ENCODE results near the gene PNPLA8. TPM values are rescaled to one million over a fixed set of nuclear protein-coding genes. Genes with fewer than 3 reads are reported as not detected.

Gene PNPLA8
- total and polyA plus RNA-seq, 2 donors: 28.2 to 32.1 TPM

GRCh38 chr7:108537229-108537628 is 11.3 kb upstream of the PNPLA8 start:
- WGBS: 92% methylated on average over 2 of the region's 2 CpGs

DNA sequence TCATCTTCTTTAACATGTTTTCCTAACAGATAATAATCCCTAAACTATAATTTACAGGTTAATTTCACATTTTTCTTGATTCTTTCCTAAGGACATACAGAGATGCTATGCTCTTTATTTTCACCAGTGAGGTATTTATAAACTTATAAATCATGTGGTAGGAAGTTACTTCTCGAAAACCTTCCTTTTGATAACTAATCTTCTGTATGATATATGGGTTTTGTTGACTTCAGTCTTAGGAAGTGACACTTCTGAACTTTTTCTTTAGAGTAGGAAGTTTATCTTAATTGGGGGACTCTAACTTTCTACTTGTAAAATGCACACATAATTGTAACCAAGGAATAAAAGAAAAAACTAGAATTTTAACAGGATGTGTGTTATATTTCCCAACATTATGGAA is 9.8 kb upstream of the PNPLA8 start:
- no peak overlapping the region for H3K27ac ChIP-seq (ENCODE audit: low read depth in 1 of 2, low read length in 1 of 2)
- no peaks in the 10 kb centered on the region for H3K27me3 ChIP-seq (ENCODE audit: control insufficient read depth in 2 of 2, insufficient read depth in 1 of 2, low read length in 1 of 2)
- no peaks in the 10 kb centered on the region for H3K4me1 ChIP-seq (ENCODE audit: control insufficient read depth in 2 of 2, insufficient read depth in 2 of 2, low read length in 2 of 2)
- WGBS: 40% methylated on average over 1 of the region's 1 CpG
- no peaks in the 10 kb centered on the region for H3K9me3 ChIP-seq (ENCODE audit: control insufficient read depth in 2 of 2, insufficient read depth in 1 of 2, low read length in 1 of 2)
- H3K4me3 ChIP-seq (ENCODE audit: low read length in 2 of 2): no peak overlapping the region
- no peaks in the 10 kb centered on the region for H3K36me3 ChIP-seq (ENCODE audit: control insufficient read depth in 2 of 2, insufficient read depth in 2 of 2, low read length in 1 of 2)
- no peak for DNase-seq (ENCODE audit: low read depth in 6 of 9, low spot score in 9 of 9)

More at GRCh38 chr7:108537229-108537628, 11.3 kb upstream of the PNPLA8 start:
- Histone ChIP-seq H3K27me3 (ENCODE audit: control insufficient read depth in 2 of 2, insufficient read depth in 1 of 2, low read length in 1 of 2) (no peaks in the 10 kb centered on the region), H3K4me1 (ENCODE audit: control insufficient read depth in 2 of 2, insufficient read depth in 2 of 2, low read length in 2 of 2) (no peaks in the 10 kb centered on the region), H3K27ac (ENCODE audit: low read depth in 1 of 2, low read length in 1 of 2) (no peak overlapping the region), H3K4me3 (ENCODE audit: low read length in 2 of 2) (no peak overlapping the region), H3K9me3 (ENCODE audit: control insufficient read depth in 2 of 2, insufficient read depth in 1 of 2, low read length in 1 of 2) (no peaks in the 10 kb centered on the region), H3K36me3 (ENCODE audit: control insufficient read depth in 2 of 2, insufficient read depth in 2 of 2, low read length in 1 of 2) (no peaks in the 10 kb centered on the region)
- DNase-seq (ENCODE audit: low read depth in 6 of 9, low spot score in 9 of 9): no peak

- no peak for DNase-seq (ENCODE audit: low read depth in 6 of 9, low spot score in 9 of 9)
- Histone ChIP-seq H3K4me1 (ENCODE audit: control insufficient read depth in 2 of 2, insufficient read depth in 2 of 2, low read length in 2 of 2) (no peaks in the 10 kb centered on the region), H3K27me3 (ENCODE audit: control insufficient read depth in 2 of 2, insufficient read depth in 1 of 2, low read length in 1 of 2) (no peaks in the 10 kb centered on the region), H3K9me3 (ENCODE audit: control insufficient read depth in 2 of 2, insufficient read depth in 1 of 2, low read length in 1 of 2) (no peaks in the 10 kb centered on the region), H3K4me3 (ENCODE audit: low read length in 2 of 2) (no peak overlapping the region), H3K36me3 (ENCODE audit: control insufficient read depth in 2 of 2, insufficient read depth in 2 of 2, low read length in 1 of 2) (no peaks in the 10 kb centered on the region), H3K27ac (ENCODE audit: low read depth in 1 of 2, low read length in 1 of 2) (no peak overlapping the region)
- 71% methylated on average over 5 of the region's 5 CpGs for WGBS
Observed at GRCh38 chr7:108535257-108535656, 9.3 kb upstream of the PNPLA8 start.

- Histone ChIP-seq H3K9me3 (ENCODE audit: control insufficient read depth in 2 of 2, insufficient read depth in 1 of 2, low read length in 1 of 2) (no peaks in the 10 kb centered on the region), H3K36me3 (ENCODE audit: control insufficient read depth in 2 of 2, insufficient read depth in 2 of 2, low read length in 1 of 2) (no peaks in the 10 kb centered on the region)
- no peak for DNase-seq (ENCODE audit: low read depth in 6 of 9, low spot score in 9 of 9)
Observed at GRCh38 chr7:108533712-108534111, 7.8 kb upstream of the PNPLA8 start.

DNA sequence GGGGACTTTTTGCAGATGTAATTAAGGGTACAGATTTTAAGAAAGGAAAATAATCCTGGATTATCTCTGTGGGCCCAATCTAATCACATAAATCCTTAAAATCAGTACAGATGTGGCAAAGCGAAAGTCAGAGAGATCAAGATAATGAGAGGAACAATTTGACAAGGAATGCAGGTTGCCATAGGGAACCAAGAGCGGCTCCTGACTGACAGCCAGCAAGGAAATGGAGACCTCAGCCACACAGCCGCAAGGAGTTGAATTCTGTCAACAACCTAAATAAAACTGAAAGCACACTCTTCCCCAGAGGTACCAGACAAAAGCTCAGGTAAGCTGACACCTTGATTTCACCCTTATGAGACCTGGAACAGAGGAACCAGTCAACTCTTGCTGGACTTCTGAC is 3.4 kb upstream of the PNPLA8 start:
- WGBS: 88% methylated on average over 3 of the region's 3 CpGs
- no peaks in the 10 kb centered on the region for H3K36me3 ChIP-seq (ENCODE audit: control insufficient read depth in 2 of 2, insufficient read depth in 2 of 2, low read length in 1 of 2)
- no peaks in the 10 kb centered on the region for H3K27me3 ChIP-seq (ENCODE audit: control insufficient read depth in 2 of 2, insufficient read depth in 1 of 2, low read length in 1 of 2)
- no peak for DNase-seq (ENCODE audit: low read depth in 6 of 9, low spot score in 9 of 9)
- no peak overlapping the region for H3K27ac ChIP-seq (ENCODE audit: low read depth in 1 of 2, low read length in 1 of 2)
- H3K4me1 ChIP-seq (ENCODE audit: control insufficient read depth in 2 of 2, insufficient read depth in 2 of 2, low read length in 2 of 2): peaks cover 5 to 6% of the 10 kb centered on the region in 2 donors
- no peak overlapping the region for H3K4me3 ChIP-seq (ENCODE audit: low read length in 2 of 2)
- H3K9me3 ChIP-seq (ENCODE audit: control insufficient read depth in 2 of 2, insufficient read depth in 1 of 2, low read length in 1 of 2): no peaks in the 10 kb centered on the region

More at GRCh38 chr7:108533712-108534111, 7.8 kb upstream of the PNPLA8 start:
- WGBS: 98% methylated on average over 3 of the region's 3 CpGs
- Histone ChIP-seq H3K4me1 (ENCODE audit: control insufficient read depth in 2 of 2, insufficient read depth in 2 of 2, low read length in 2 of 2) (no peaks in the 10 kb centered on the region), H3K27ac (ENCODE audit: low read depth in 1 of 2, low read length in 1 of 2) (no peak overlapping the region), H3K27me3 (ENCODE audit: control insufficient read depth in 2 of 2, insufficient read depth in 1 of 2, low read length in 1 of 2) (no peaks in the 10 kb centered on the region), H3K4me3 (ENCODE audit: low read length in 2 of 2) (no peak overlapping the region)

DNA sequence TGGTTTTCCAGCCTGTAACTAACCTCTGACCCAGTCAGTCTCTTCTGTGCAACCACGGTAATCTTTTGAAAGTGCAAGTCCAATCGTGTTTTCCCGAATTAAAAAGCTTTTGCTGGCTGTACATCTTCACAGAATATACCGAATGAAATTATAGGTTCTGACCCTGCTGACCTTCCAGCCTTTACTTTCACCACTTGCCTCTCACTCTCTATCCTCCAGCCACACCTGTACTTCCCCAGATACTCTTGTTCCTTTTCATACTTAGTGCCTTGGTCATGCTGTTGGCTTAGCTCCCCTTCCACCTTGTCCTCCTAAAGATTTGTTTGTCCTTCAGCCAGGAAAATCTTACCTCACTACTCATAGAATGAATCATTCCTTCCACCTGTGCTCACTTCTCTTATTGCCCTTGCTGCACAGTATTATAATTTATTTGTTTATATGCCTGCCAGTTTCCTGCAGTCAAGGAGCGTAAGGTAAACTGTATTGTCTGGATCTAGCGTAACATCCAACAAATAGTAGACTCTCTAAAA is 2.3 kb upstream of the PNPLA8 start:
- 99% methylated on average over 6 of the region's 6 CpGs for WGBS

GRCh38 chr7:108526768-108527017 is 758 bp upstream of the PNPLA8 start:
- Histone ChIP-seq H3K4me3 (ENCODE audit: low read length in 2 of 2) (peak overlapping the region; percentile 82 to 86), H3K9me3 (ENCODE audit: control insufficient read depth in 2 of 2, insufficient read depth in 1 of 2, low read length in 1 of 2) (no peaks in the 10 kb centered on the region), H3K36me3 (ENCODE audit: control insufficient read depth in 2 of 2, insufficient read depth in 2 of 2, low read length in 1 of 2) (no peaks in the 10 kb centered on the region), H3K27me3 (ENCODE audit: control insufficient read depth in 2 of 2, insufficient read depth in 1 of 2, low read length in 1 of 2) (no peaks in the 10 kb centered on the region), H3K27ac (ENCODE audit: low read depth in 1 of 2, low read length in 1 of 2) (peak overlapping the region; percentile 97 to 99), H3K4me1 (ENCODE audit: control insufficient read depth in 2 of 2, insufficient read depth in 2 of 2, low read length in 2 of 2) (peaks cover 9 to 13% of the 10 kb centered on the region in 2 donors)
- 10% methylated on average over 3 of the region's 3 CpGs for WGBS
- DNase-seq (ENCODE audit: low read depth in 6 of 9, low spot score in 9 of 9): peak in 2 of 9 donors; percentile 3 to 5

More for the DNA sequence above, 2.3 kb upstream of the PNPLA8 start:
- H3K4me1 ChIP-seq (ENCODE audit: control insufficient read depth in 2 of 2, insufficient read depth in 2 of 2, low read length in 2 of 2): peaks cover 9 to 13% of the 10 kb centered on the region in 2 donors
- H3K9me3 ChIP-seq (ENCODE audit: control insufficient read depth in 2 of 2, insufficient read depth in 1 of 2, low read length in 1 of 2): no peaks in the 10 kb centered on the region
- H3K27ac ChIP-seq (ENCODE audit: low read depth in 1 of 2, low read length in 1 of 2): no peak overlapping the region
- DNase-seq (ENCODE audit: low read depth in 6 of 9, low spot score in 9 of 9): no peak
- no peaks in the 10 kb centered on the region for H3K36me3 ChIP-seq (ENCODE audit: control insufficient read depth in 2 of 2, insufficient read depth in 2 of 2, low read length in 1 of 2)
- no peaks in the 10 kb centered on the region for H3K27me3 ChIP-seq (ENCODE audit: control insufficient read depth in 2 of 2, insufficient read depth in 1 of 2, low read length in 1 of 2)
- no peak overlapping the region for H3K4me3 ChIP-seq (ENCODE audit: low read length in 2 of 2)

DNA sequence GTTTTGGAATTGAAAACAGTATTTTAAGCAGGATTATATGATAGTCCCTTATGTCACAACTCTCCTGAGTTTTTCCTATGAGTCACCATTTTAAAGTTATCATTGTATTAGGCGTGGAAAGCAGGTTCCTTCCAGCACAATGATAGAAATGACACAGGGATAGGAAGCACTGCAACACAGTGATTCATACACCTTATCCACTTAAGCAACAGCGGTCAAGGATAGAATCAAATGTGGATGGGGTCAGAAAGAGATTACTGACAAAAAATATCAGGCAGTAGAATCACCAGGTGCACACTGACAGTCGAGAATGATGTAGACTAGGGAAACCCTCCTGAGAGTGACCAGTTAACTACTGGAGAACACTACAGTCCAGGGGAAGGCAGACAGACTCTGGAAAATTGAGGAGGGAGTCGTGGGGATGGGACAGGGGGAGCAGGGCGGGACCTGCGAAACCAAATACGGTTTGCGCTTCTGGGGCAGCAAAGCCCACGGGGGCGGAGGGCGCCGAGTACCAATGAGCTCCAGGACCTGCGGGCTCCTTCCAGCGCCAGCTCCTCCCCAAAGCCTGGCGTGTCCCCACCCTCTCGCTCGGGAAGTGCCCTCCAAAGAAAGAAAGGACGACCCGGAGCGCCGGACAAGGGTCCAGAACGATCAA is 479 bp downstream of the PNPLA8 start:
- WGBS: under 1% methylated on average over 22 of the region's 22 CpGs
- peak overlapping the region; percentile 82 to 86 for H3K4me3 ChIP-seq (ENCODE audit: low read length in 2 of 2)
- H3K27me3 ChIP-seq (ENCODE audit: control insufficient read depth in 2 of 2, insufficient read depth in 1 of 2, low read length in 1 of 2): no peaks in the 10 kb centered on the region
- H3K27ac ChIP-seq (ENCODE audit: low read depth in 1 of 2, low read length in 1 of 2): peak overlapping the region; percentile 97 to 99
- peak in 2 of 9 donors; percentile 1 to 11 for DNase-seq (ENCODE audit: low read depth in 6 of 9, low spot score in 9 of 9)
- H3K4me1 ChIP-seq (ENCODE audit: control insufficient read depth in 2 of 2, insufficient read depth in 2 of 2, low read length in 2 of 2): peaks cover 9 to 13% of the 10 kb centered on the region in 2 donors
- no peaks in the 10 kb centered on the region for H3K36me3 ChIP-seq (ENCODE audit: control insufficient read depth in 2 of 2, insufficient read depth in 2 of 2, low read length in 1 of 2)
- H3K9me3 ChIP-seq (ENCODE audit: control insufficient read depth in 2 of 2, insufficient read depth in 1 of 2, low read length in 1 of 2): no peaks in the 10 kb centered on the region

GRCh38 chr7:108522780-108523179 is 3.2 kb downstream of the PNPLA8 start:
- H3K36me3 ChIP-seq (ENCODE audit: control insufficient read depth in 2 of 2, insufficient read depth in 2 of 2, low read length in 1 of 2): peaks cover 4 to 7% of the 10 kb centered on the region in 2 donors
- DNase-seq (ENCODE audit: low read depth in 6 of 9, low spot score in 9 of 9): no peak
- H3K9me3 ChIP-seq (ENCODE audit: control insufficient read depth in 2 of 2, insufficient read depth in 1 of 2, low read length in 1 of 2): no peaks in the 10 kb centered on the region
- no peak overlapping the region for H3K4me3 ChIP-seq (ENCODE audit: low read length in 2 of 2)
- 92% methylated on average over 2 of the region's 2 CpGs for WGBS
- H3K4me1 ChIP-seq (ENCODE audit: control insufficient read depth in 2 of 2, insufficient read depth in 2 of 2, low read length in 2 of 2): peaks cover 9 to 13% of the 10 kb centered on the region in 2 donors
- no peaks in the 10 kb centered on the region for H3K27me3 ChIP-seq (ENCODE audit: control insufficient read depth in 2 of 2, insufficient read depth in 1 of 2, low read length in 1 of 2)
- no peak overlapping the region for H3K27ac ChIP-seq (ENCODE audit: low read depth in 1 of 2, low read length in 1 of 2)
